Heart right ventricle (tissue), 16 donors: Measurements from ENCODE around the gene PHKB. TPM values are rescaled to one million over a fixed set of nuclear protein-coding genes. Genes with fewer than 3 reads are reported as not detected.
A peak's percentile ranks its signal among the peaks of the same experiment; 100 is the strongest.

Experiments used
- ATAC-seq, 8 donors: fragments of 200-7000 bp; cut with Tn5 transposase; one replicate each; pipeline ENCODE4 v1.9.1; 2020; ENCODE audit warnings: mild to moderate bottlenecking in 8 of 8, moderate library complexity in 8 of 8, moderate number of reproducible peaks in 1 of 8
- DNase-seq, 2 donors: peaks; one replicate each; pipeline ENCODE4 v3.0.0-alpha.2; 2020
- H3K27ac ChIP-seq, 10 donors: fragments of 200-600 bp; sonication (generic) in 2 of 10; one replicate each; pipeline versions ENCODE4 v1.5.0 to v1.8.0; 2020 to 2022; ENCODE audit warnings: mild to moderate bottlenecking in 3 of 10
- H3K27me3 ChIP-seq, 7 donors: fragments of 200-600 bp; one replicate each; pipeline ENCODE4 v1.8.0; 2021 to 2022; ENCODE audit warnings: mild to moderate bottlenecking in 2 of 7
- H3K36me3 ChIP-seq, 9 donors: fragments of 200-600 bp; sonication (generic) in 1 of 9; one replicate each; pipeline versions ENCODE4 v1.5.0 to v1.8.0; 2020 to 2022; ENCODE audit warnings: mild to moderate bottlenecking in 2 of 9
- H3K4me1 ChIP-seq, 9 donors: fragments of 200-600 bp; sonication (generic) in 1 of 9; one replicate each; pipeline versions ENCODE4 v1.5.0 to v1.8.0; 2020 to 2022; ENCODE audit warnings: mild to moderate bottlenecking in 4 of 9
- H3K4me3 ChIP-seq, 10 donors: fragments of 200-600 bp; sonication (generic) in 2 of 10; one replicate each; pipeline versions ENCODE4 v1.5.0 to v1.8.0; 2020 to 2022; ENCODE audit warnings: mild to moderate bottlenecking in 7 of 10, moderate library complexity in 2 of 10
- H3K9me3 ChIP-seq, 11 donors: fragments of 200-600 bp in 10 of 11; sonication (generic) in 2 of 11; one replicate each; pipeline versions ENCODE4 v1.5.0 to v1.8.0; 2013 to 2022; ENCODE audit warnings: mild to moderate bottlenecking in 2 of 11, control low read depth in 1 of 11, moderate library complexity in 1 of 11
- WGBS, 2 donors: extraction: QIAGEN DNeasy Blood & Tissue Kit; methylation state at CpG; one replicate each; pipeline ENCODE4 v1.1.7; 2013; ENCODE audit warnings: inconsistent platforms in 1 of 2; 5-methylcytosine and 5-hydroxymethylcytosine counted together
- intact Hi-C, 10 donors: fragments of 100-400 bp; cut with DNase I; formaldehyde crosslinking; loops; one replicate each; pipeline versions ENCODE4 v1.11.1 to v1.14.2; 2022
- polyA plus RNA-seq, 2 donors: library from polyadenylated mRNA; stranded (reverse); fragments of 200-250 nt; gene quantifications; one replicate each; pipeline ENCODE4 v1.2.3, GENCODE V29; 2013
- total RNA-seq, 10 donors: library from RNA; stranded (reverse); fragmentation: NEBNext Ultra II Directional in 3 of 10; extraction: Animal tissue kit (Norgen Biotek cat#: 25700) in 3 of 10; gene quantifications; one replicate each; pipeline versions ENCODE4 v1.2.1 to v1.2.4, GENCODE V29; 2021 to 2023
- TF ChIP-seq, protein P1 (sequence below), 9 donors: fragments of 200-600 bp; sonication (generic) in 2 of 9; IDR thresholded peaks; one replicate each; pipeline versions ENCODE4 v1.5.0 to v1.8.0; 2021 to 2022; ENCODE audit warnings: antibody characterized with exemption in 9 of 9, mild to moderate bottlenecking in 5 of 9, moderate library complexity in 1 of 9
- donor health status: Arrhythmogenic right ventricular cardiomyopathy.
- donor health status: ischemic (EF 13 %, LVEDD 7.1; RV severe dilation, severe dysfunction).
- donor health status: healthy with polysubstance abuse.
- donor health status: DM: no; HTN: yes; CAD: no.
- donor health status: DM: no; HTN: no; CAD: no.
- donor health status: ischemic (EF 25% LVEDD 6.9; RV normal size, moderate dysfunction).
- donor health status: ischemic (EF 25% LVEDD 5.7; RV mildly dilated, moderate dysfunction).
- donor health status: healthy.
- donor health status: DM: yes; HTN: yes; CAD: no.
- donor health status: Ischemic cardiomyopathy.
- donor health status: ischemic (EF 35%, LVEDD 5.7; RV mildly dilated, moderate dysfunction).
- donor health status: nonischemic (EF 11% LVEDD 7.7; RV severe dilation, severe dysfunction).
- donor health status: DM: yes; HTN: yes; CAD: no.
- donor health status: PGD.
- donor health status: ischemic (EF 29% LVEDD 5.4; RV normal size, mild dysfunction).
- donor health status: nonischemic (EF 23%, LVEDD 6.1; RV moderate dilation, normal function).

PHKB gene
- total and polyA plus RNA-seq, 12 donors: 16.9 to 76.6 (median 63.6) TPM

- intact Hi-C loops: no loop called here
- peaks cover 0 to 44% (median 6%) of the 10 kb centered on the region in 9 donors for H3K36me3 ChIP-seq
- DNase-seq: no peak
- H3K4me3 ChIP-seq: no peak overlapping the region
- H3K27me3 ChIP-seq: no peaks in the 10 kb centered on the region
- peaks cover 0 to 23% (median 15%) of the 10 kb centered on the region in 9 donors for H3K4me1 ChIP-seq
- no peaks in the 10 kb centered on the region for H3K9me3 ChIP-seq
- no peak for ATAC-seq
- 96 to 97% methylated on average over 3 of the region's 3 CpGs for WGBS, 2 donors
- TF ChIP-seq, protein P1, sequence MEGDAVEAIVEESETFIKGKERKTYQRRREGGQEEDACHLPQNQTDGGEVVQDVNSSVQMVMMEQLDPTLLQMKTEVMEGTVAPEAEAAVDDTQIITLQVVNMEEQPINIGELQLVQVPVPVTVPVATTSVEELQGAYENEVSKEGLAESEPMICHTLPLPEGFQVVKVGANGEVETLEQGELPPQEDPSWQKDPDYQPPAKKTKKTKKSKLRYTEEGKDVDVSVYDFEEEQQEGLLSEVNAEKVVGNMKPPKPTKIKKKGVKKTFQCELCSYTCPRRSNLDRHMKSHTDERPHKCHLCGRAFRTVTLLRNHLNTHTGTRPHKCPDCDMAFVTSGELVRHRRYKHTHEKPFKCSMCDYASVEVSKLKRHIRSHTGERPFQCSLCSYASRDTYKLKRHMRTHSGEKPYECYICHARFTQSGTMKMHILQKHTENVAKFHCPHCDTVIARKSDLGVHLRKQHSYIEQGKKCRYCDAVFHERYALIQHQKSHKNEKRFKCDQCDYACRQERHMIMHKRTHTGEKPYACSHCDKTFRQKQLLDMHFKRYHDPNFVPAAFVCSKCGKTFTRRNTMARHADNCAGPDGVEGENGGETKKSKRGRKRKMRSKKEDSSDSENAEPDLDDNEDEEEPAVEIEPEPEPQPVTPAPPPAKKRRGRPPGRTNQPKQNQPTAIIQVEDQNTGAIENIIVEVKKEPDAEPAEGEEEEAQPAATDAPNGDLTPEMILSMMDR (IDR thresholded peaks at IDR 0.05): no peak
- H3K27ac ChIP-seq: no peak overlapping the region
Measured at GRCh38 chr16:47640661-47641060, 179.5 kb downstream of the PHKB start.

DNA sequence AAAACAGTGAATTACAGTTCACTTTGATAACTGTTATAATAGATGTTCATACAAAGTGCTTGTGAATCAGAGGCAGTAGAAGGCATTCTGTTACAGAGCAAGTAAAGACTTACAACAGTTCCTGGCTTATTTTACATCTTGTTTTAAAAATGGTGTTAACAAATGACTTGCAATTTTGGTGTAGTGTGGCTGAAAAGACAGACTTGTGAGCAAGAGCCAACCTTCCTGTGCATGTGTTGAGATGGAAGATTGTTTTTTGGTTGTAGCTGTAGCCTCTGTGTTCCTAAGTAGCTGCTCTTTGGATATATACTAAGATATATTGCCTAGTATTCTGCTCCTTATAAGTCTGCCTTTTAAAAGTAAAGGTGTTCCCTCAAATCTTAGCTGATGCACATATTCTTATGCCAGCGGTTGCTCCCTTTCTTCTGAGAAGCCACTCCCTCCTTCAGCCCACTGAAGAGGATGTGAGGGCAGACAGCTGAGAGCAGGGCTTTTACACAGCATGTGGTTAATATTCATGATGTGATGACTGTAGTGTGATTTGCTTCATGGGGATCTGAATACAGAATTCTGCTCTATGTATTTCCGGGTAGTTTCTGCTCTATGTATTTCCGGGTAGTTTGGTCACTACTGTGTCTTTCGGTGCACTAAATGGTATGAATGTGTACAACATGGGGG lies 182.3 kb downstream of the PHKB start:
- intact Hi-C loops: no loop called here
- H3K4me3 ChIP-seq: no peak overlapping the region
- 80 to 83% methylated on average over 4 of the region's 4 CpGs for WGBS, 2 donors
- H3K27me3 ChIP-seq: no peaks in the 10 kb centered on the region
- TF ChIP-seq, protein P1 (IDR thresholded peaks at IDR 0.05): no peak
- H3K27ac ChIP-seq: no peak overlapping the region
- peaks cover 0 to 23% (median 15%) of the 10 kb centered on the region in 9 donors for H3K4me1 ChIP-seq
- H3K36me3 ChIP-seq: peaks cover 0 to 44% (median 6%) of the 10 kb centered on the region in 9 donors
- H3K9me3 ChIP-seq: no peaks in the 10 kb centered on the region
- no peak for DNase-seq
- ATAC-seq: peak in 1 of 8 donors; percentile 37

GRCh38 chr16:47644166-47644565 lies 183.0 kb downstream of the PHKB start:
- TF ChIP-seq, protein P1 (IDR thresholded peaks at IDR 0.05): no peak
- Histone ChIP-seq H3K27me3 (no peaks in the 10 kb centered on the region), H3K36me3 (peaks cover 0 to 51% (median 11%) of the 10 kb centered on the region in 9 donors), H3K4me1 (peaks cover 0 to 23% (median 15%) of the 10 kb centered on the region in 9 donors), H3K9me3 (no peaks in the 10 kb centered on the region), H3K27ac (peak overlapping the region in 2 of 10 donors; percentile 7 to 23), H3K4me3 (no peak overlapping the region)
- ATAC-seq (peak in 4 of 8 donors; percentile 52 to 61 (median 56)), DNase-seq (peak in 1 of 2 donors; percentile 36)
- intact Hi-C loops: no loop called here
- 15 to 18% methylated on average over 2 of the region's 2 CpGs for WGBS, 2 donors

GRCh38 chr16:47644661-47645060 lies 183.5 kb downstream of the PHKB start:
- intact Hi-C loops: no loop called here
- H3K9me3 ChIP-seq: no peaks in the 10 kb centered on the region
- H3K4me1 ChIP-seq: peaks cover 0 to 23% (median 15%) of the 10 kb centered on the region in 9 donors
- H3K27ac ChIP-seq: peak overlapping the region in 2 of 10 donors; percentile 7 to 23
- no peak overlapping the region for H3K4me3 ChIP-seq
- H3K27me3 ChIP-seq: no peaks in the 10 kb centered on the region
- H3K36me3 ChIP-seq: peaks cover 0 to 56% (median 15%) of the 10 kb centered on the region in 9 donors
- DNase-seq: no peak
- peak in 3 of 8 donors; percentile 31 to 71 (median 57) for ATAC-seq
- TF ChIP-seq, protein P1 (IDR thresholded peaks at IDR 0.05): no peak
